Measurements from ENCODE around the gene KCTD3. TPM values are rescaled to one million over a fixed set of nuclear protein-coding genes. Genes with fewer than 3 reads are reported as not detected.
A peak's percentile ranks its signal among the peaks of the same experiment; 100 is the strongest.

KCTD3 gene
- total RNA-seq, 6 experiments from 2014 or later: 33.0 to 43.5 (median 39.3) TPM

GRCh38 chr1:215557504-215557903 is 9.6 kb upstream of the KCTD3 start:
- Histone ChIP-seq H3K9me3 (no peaks in the 10 kb centered on the region), H3K4me3 (no peak overlapping the region), H3K36me3 (no peaks in the 10 kb centered on the region), H3K27me3 (no peaks in the 10 kb centered on the region), H3K4me1 (no peaks in the 10 kb centered on the region), H3K27ac (no peak overlapping the region)
- no CpG with 5 or more reads among the region's 1 CpG for WGBS (ENCODE audit: insufficient coverage, low coverage, low lambda C conversion rate, missing lambda C conversion rate)
- peak in 1 of 3 donors; percentile 23 for DNase-seq
- TF ChIP-seq, protein P1, sequence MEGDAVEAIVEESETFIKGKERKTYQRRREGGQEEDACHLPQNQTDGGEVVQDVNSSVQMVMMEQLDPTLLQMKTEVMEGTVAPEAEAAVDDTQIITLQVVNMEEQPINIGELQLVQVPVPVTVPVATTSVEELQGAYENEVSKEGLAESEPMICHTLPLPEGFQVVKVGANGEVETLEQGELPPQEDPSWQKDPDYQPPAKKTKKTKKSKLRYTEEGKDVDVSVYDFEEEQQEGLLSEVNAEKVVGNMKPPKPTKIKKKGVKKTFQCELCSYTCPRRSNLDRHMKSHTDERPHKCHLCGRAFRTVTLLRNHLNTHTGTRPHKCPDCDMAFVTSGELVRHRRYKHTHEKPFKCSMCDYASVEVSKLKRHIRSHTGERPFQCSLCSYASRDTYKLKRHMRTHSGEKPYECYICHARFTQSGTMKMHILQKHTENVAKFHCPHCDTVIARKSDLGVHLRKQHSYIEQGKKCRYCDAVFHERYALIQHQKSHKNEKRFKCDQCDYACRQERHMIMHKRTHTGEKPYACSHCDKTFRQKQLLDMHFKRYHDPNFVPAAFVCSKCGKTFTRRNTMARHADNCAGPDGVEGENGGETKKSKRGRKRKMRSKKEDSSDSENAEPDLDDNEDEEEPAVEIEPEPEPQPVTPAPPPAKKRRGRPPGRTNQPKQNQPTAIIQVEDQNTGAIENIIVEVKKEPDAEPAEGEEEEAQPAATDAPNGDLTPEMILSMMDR (IDR thresholded peaks at IDR 0.05): no peak
- no peak for TF ChIP-seq POLR2A (IDR thresholded peaks at IDR 0.05)
- ATAC-seq: peak; percentile 46 to 64 (median 57)
- intact Hi-C loops (cut with DNase I): no loop called here

DNA sequence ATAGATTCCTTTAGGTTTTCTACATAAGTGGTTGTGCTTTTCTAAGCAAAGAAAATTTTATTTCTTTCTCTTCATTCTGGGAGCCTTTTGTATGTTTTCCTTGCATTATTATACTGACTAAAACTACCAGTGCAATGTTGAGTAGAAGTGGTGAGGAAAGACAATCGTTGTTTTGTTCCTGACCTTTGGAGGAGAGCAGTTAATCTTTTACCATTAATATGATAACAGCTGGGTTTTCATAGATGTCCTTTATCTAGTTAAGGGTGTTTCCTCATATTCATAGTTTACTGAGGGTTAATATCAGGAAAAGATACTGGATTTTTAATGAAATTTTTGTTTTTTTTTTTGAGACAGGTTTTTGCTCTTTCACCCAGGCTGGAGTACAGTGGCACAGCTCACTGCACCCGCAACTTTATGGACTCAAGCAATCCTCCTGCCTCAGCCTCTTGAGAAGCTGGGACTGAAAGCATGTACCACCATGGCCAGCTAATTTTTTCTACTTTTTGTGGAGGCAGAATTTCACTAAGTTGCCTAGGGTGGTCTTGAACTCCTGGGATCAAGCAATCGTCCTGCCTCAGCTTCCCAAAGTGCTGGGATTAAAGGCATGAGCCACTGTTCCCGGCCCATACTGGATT is 9.0 kb upstream of the KCTD3 start:
- H3K4me1 ChIP-seq: no peaks in the 10 kb centered on the region
- DNase-seq (peak in 1 of 3 donors; percentile 16), ATAC-seq (peak; percentile 78 to 97 (median 90))
- no peaks in the 10 kb centered on the region for H3K9me3 ChIP-seq
- no peak overlapping the region for H3K4me3 ChIP-seq
- TF ChIP-seq, protein P1 (IDR thresholded peaks at IDR 0.05): no peak
- 55% methylated on average over 4 of the region's 4 CpGs for WGBS (ENCODE audit: insufficient coverage, low coverage, low lambda C conversion rate, missing lambda C conversion rate)
- H3K36me3 ChIP-seq: no peaks in the 10 kb centered on the region
- no peaks in the 10 kb centered on the region for H3K27me3 ChIP-seq
- H3K27ac ChIP-seq: no peak overlapping the region
- intact Hi-C loops (cut with DNase I): no loop called here

- H3K27me3 ChIP-seq: no peaks in the 10 kb centered on the region
- H3K36me3 ChIP-seq: no peaks in the 10 kb centered on the region
- intact Hi-C loops (cut with DNase I): no loop called here
- peak; percentile 70 to 80 (median 77) for ATAC-seq
- peak in 2 of 3 donors; percentile 60 to 69 for DNase-seq
- H3K4me1 ChIP-seq: peaks cover 0 to 27% (median 12%) of the 10 kb centered on the region in 4 donors
- WGBS (ENCODE audit: insufficient coverage, low coverage, low lambda C conversion rate, missing lambda C conversion rate): 3% methylated on average over 7 of the region's 63 CpGs
- peak overlapping the region; percentile 88 to 91 (median 90) for H3K27ac ChIP-seq
- TF ChIP-seq, protein P1 (IDR thresholded peaks at IDR 0.05): no peak
- TF ChIP-seq POLR2A (IDR thresholded peaks at IDR 0.05): no peak
- peak overlapping the region; percentile 72 to 84 (median 78) for H3K4me3 ChIP-seq
- no peaks in the 10 kb centered on the region for H3K9me3 ChIP-seq
Observed at GRCh38 chr1:215567491-215568298, 591 bp downstream of the KCTD3 start.

- no peaks in the 10 kb centered on the region for H3K9me3 ChIP-seq
- H3K27ac ChIP-seq: peak overlapping the region; percentile 88 to 91 (median 90)
- H3K36me3 ChIP-seq: no peaks in the 10 kb centered on the region
- DNase-seq: no peak
- ATAC-seq: peak; percentile 33 to 53 (median 44)
- H3K4me1 ChIP-seq: peaks cover 0 to 33% (median 15%) of the 10 kb centered on the region in 4 donors
- no peaks in the 10 kb centered on the region for H3K27me3 ChIP-seq
- intact Hi-C loops (cut with DNase I): no loop called here
- WGBS (ENCODE audit: insufficient coverage, low coverage, low lambda C conversion rate, missing lambda C conversion rate): 0% methylated on average over 4 of the region's 5 CpGs
- peak overlapping the region; percentile 72 to 84 (median 78) for H3K4me3 ChIP-seq
- TF ChIP-seq, protein P1 (IDR thresholded peaks at IDR 0.05): no peak
- TF ChIP-seq POLR2A (IDR thresholded peaks at IDR 0.05): no peak
Observed at GRCh38 chr1:215568299-215568692, 1.2 kb downstream of the KCTD3 start.

All from right lobe of liver (tissue), 6 donors.